Thymus (tissue), 11 donors: ENCODE measurements around the gene BAHD1. TPM values are rescaled to one million over a fixed set of nuclear protein-coding genes. Genes with fewer than 3 reads are reported as not detected.

ENCODE experiments used
- DNase-seq, 9 donors: peaks; one replicate each; pipeline ENCODE4 v3.0.0-alpha.2; 2013; ENCODE audit warnings: low spot score in 9 of 9, low read depth in 6 of 9, missing footprints in 1 of 9
- H3K27ac ChIP-seq, 2 donors: one replicate each; pipeline ENCODE4 v1.5.1; 2013; ENCODE audit warnings: control low read depth in 1 of 2, low read depth in 1 of 2, low read length in 1 of 2, mild to moderate bottlenecking in 1 of 2, moderate library complexity in 1 of 2
- H3K27me3 ChIP-seq, 2 donors: one replicate each; pipeline ENCODE4 v1.5.1; 2013; ENCODE audit warnings: low read length in 1 of 2; ENCODE audit not compliant: control insufficient read depth in 2 of 2, insufficient read depth in 1 of 2
- H3K36me3 ChIP-seq, 2 donors: one replicate each; pipeline ENCODE4 v1.5.1; 2013; ENCODE audit warnings: low read length in 1 of 2, mild to moderate bottlenecking in 1 of 2, moderate library complexity in 1 of 2; ENCODE audit not compliant: control insufficient read depth in 2 of 2, insufficient read depth in 2 of 2
- H3K4me1 ChIP-seq, 2 donors: one replicate each; pipeline ENCODE4 v1.5.1; 2013; ENCODE audit warnings: low read length in 2 of 2; ENCODE audit not compliant: control insufficient read depth in 2 of 2, insufficient read depth in 2 of 2
- H3K4me3 ChIP-seq, 2 donors: one replicate each; pipeline ENCODE4 v1.5.1; 2013; ENCODE audit warnings: low read length in 2 of 2, control low read depth in 1 of 2, mild to moderate bottlenecking in 1 of 2
- H3K9me3 ChIP-seq, 2 donors: one replicate each; pipeline ENCODE4 v1.5.1; 2013; ENCODE audit warnings: low read length in 1 of 2, mild to moderate bottlenecking in 1 of 2; ENCODE audit not compliant: control insufficient read depth in 2 of 2, insufficient read depth in 1 of 2
- WGBS: extraction: QIAGEN DNeasy Blood & Tissue Kit; methylation state at CpG from one replicate; pipeline ENCODE4 v1.1.7; 2013; 5-methylcytosine and 5-hydroxymethylcytosine counted together
- polyA plus RNA-seq: library from polyadenylated mRNA; stranded (reverse); fragments of 200-250 nt; gene quantifications from one replicate; pipeline ENCODE4 v1.2.3, GENCODE V29; 2013
- total RNA-seq: library from RNA; stranded (reverse); fragments of 120-200 nt; gene quantifications from one replicate; pipeline ENCODE4 v1.2.4, GENCODE V29; 2013
- donor health status: healthy.

Gene BAHD1
- total and polyA plus RNA-seq, 2 donors, result 9.4 to 19.1 TPM

- H3K9me3 ChIP-seq, result no peaks in the 10 kb centered on the region
- H3K27me3 ChIP-seq, result peaks cover 0 to 20% of the 10 kb centered on the region in 2 donors
- H3K27ac ChIP-seq, result no peak overlapping the region
- 89% methylated on average over 10 of the region's 10 CpGs for WGBS
- H3K4me1 ChIP-seq, result peaks cover 3 to 11% of the 10 kb centered on the region in 2 donors
- no peaks in the 10 kb centered on the region for H3K36me3 ChIP-seq
- no peak for DNase-seq
- no peak overlapping the region for H3K4me3 ChIP-seq
Measured at GRCh38 chr15:40430271-40430805, 10.4 kb upstream of the BAHD1 start.

- H3K4me1 ChIP-seq, result peaks cover 21 to 49% of the 10 kb centered on the region in 2 donors
- DNase-seq, result peak in 4 of 9 donors; percentile 47 to 73 (median 52)
- H3K36me3 ChIP-seq, result no peaks in the 10 kb centered on the region
- H3K4me3 ChIP-seq, result peak overlapping the region; percentile 32 to 44
- WGBS, result 42% methylated on average over 20 of the region's 20 CpGs
- H3K9me3 ChIP-seq, result peaks cover 0 to 16% of the 10 kb centered on the region in 2 donors
- peak overlapping the region in 1 of 2 donors; percentile 70 for H3K27ac ChIP-seq
- H3K27me3 ChIP-seq, result peaks cover 40 to 65% of the 10 kb centered on the region in 2 donors
Measured at GRCh38 chr15:40435023-40435709, 5.6 kb upstream of the BAHD1 start.

GRCh38 chr15:40435710-40436089 lies 5.1 kb upstream of the BAHD1 start:
- DNase-seq, result peak in 1 of 9 donors; percentile 46
- 11% methylated on average over 15 of the region's 15 CpGs for WGBS
- peaks cover 42 to 67% of the 10 kb centered on the region in 2 donors for H3K27me3 ChIP-seq
- no peaks in the 10 kb centered on the region for H3K36me3 ChIP-seq
- H3K9me3 ChIP-seq, result peaks cover 0 to 16% of the 10 kb centered on the region in 2 donors
- peak overlapping the region in 1 of 2 donors; percentile 70 for H3K27ac ChIP-seq
- H3K4me1 ChIP-seq, result peaks cover 24 to 52% of the 10 kb centered on the region in 2 donors
- H3K4me3 ChIP-seq, result peak overlapping the region; percentile 32 to 44

- peak in 3 of 9 donors; percentile 36 to 58 (median 53) for DNase-seq
Measured at GRCh38 chr15:40436116-40436891, 4.4 kb upstream of the BAHD1 start.

GRCh38 chr15:40436892-40437751 lies 3.6 kb upstream of the BAHD1 start:
- H3K4me3 ChIP-seq, result no peak overlapping the region
- H3K36me3 ChIP-seq, result no peaks in the 10 kb centered on the region
- 16% methylated on average over 17 of the region's 17 CpGs for WGBS
- H3K27ac ChIP-seq, result no peak overlapping the region
- peaks cover 26 to 52% of the 10 kb centered on the region in 2 donors for H3K4me1 ChIP-seq
- peaks cover 43 to 72% of the 10 kb centered on the region in 2 donors for H3K27me3 ChIP-seq
- H3K9me3 ChIP-seq, result peaks cover 0 to 16% of the 10 kb centered on the region in 2 donors
- DNase-seq, result no peak

More at GRCh38 chr15:40436116-40436891, 4.4 kb upstream of the BAHD1 start:
- H3K27ac ChIP-seq, result no peak overlapping the region
- peaks cover 42 to 67% of the 10 kb centered on the region in 2 donors for H3K27me3 ChIP-seq
- peaks cover 24 to 52% of the 10 kb centered on the region in 2 donors for H3K4me1 ChIP-seq
- WGBS, result 1% methylated on average over 39 of the region's 39 CpGs
- no peaks in the 10 kb centered on the region for H3K36me3 ChIP-seq
- H3K9me3 ChIP-seq, result peaks cover 0 to 16% of the 10 kb centered on the region in 2 donors
- peak overlapping the region; percentile 32 to 44 for H3K4me3 ChIP-seq

- Histone ChIP-seq H3K27me3 (peaks cover 50 to 81% of the 10 kb centered on the region in 2 donors), H3K27ac (no peak overlapping the region), H3K4me3 (no peak overlapping the region), H3K36me3 (no peaks in the 10 kb centered on the region), H3K4me1 (peaks cover 33 to 60% of the 10 kb centered on the region in 2 donors), H3K9me3 (peaks cover 0 to 16% of the 10 kb centered on the region in 2 donors)
- WGBS, result 78% methylated on average over 21 of the region's 21 CpGs
- DNase-seq, result no peak
Measured at GRCh38 chr15:40437752-40438687, 2.7 kb upstream of the BAHD1 start.

- no peak for DNase-seq
- WGBS, result 84% methylated on average over 12 of the region's 12 CpGs
- Histone ChIP-seq H3K4me1 (peaks cover 35 to 61% of the 10 kb centered on the region in 2 donors), H3K27ac (no peak overlapping the region), H3K27me3 (peaks cover 51 to 86% of the 10 kb centered on the region in 2 donors), H3K36me3 (no peaks in the 10 kb centered on the region), H3K9me3 (peaks cover 0 to 16% of the 10 kb centered on the region in 2 donors), H3K4me3 (no peak overlapping the region)
Measured at GRCh38 chr15:40438712-40439111, 2.0 kb upstream of the BAHD1 start.
